ENCODE results near the gene LPAR3.

LPAR3 gene

DNA sequence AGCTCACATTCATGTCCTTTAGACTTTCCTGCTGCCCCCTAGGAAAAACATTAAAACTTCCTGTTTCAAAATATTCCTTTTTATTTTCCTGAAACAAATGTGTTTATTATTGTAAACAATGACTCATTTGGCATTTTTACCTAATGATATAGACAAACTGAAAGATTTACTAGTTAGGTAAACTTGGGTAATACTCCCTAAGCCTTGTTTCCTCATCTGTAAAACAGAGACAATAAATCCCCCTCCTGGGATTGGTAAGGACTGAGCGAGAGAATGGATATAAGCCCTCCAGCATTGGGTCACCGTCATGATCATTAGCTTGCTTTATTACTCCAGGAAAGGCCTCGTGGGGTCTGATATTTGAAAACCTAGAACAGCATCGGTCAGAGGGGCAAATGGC, 59.8 kb downstream of the LPAR3 start:
- ChIA-PET POLR2A (no interaction called here), CTCF (interaction anchor here (0.6 to 1.6 kb wide), 3 partner anchors 51 to 398 kb away, joined by 3 to 4 read pairs (median 3); no protein-coding TSS in a partner anchor)
- H3K4me1 ChIP-seq (ENCODE audit: control insufficient read depth, insufficient read depth, low read length): peaks cover 8% of the 10 kb centered on the region; the same call in 1 of the 2 replicates
- no peaks in the 10 kb centered on the region for H3K9me3 ChIP-seq (ENCODE audit: control insufficient read depth, insufficient read depth, low read depth, low read length)
- H3K4me3 ChIP-seq (ENCODE audit: low read depth, low read length): no peak overlapping the region
- no peak overlapping the region for H3K27ac ChIP-seq (ENCODE audit: extremely low read depth, low read depth, low read length)
- H3K36me3 ChIP-seq (ENCODE audit: control insufficient read depth in 2 of 2, insufficient read depth in 1 of 2, low read length in 2 of 2): no peaks in the 10 kb centered on the region
- TF ChIP-seq OSR2 (tag by site-specific recombination; IDR thresholded peaks at IDR 0.05) (peak; percentile 29; the same call in 1 of the 2 replicates), ZNF518A (tag by site-specific recombination; conservative IDR thresholded peaks at IDR 0.05; ENCODE audit: low read depth) (no peak), ZNF76 (tag by site-specific recombination; IDR thresholded peaks at IDR 0.05; ENCODE audit: borderline replicate concordance, low read depth) (no peak), ZNF692 (tag by site-specific recombination; IDR thresholded peaks at IDR 0.05) (no peak), ZNF549 (tag by site-specific recombination; IDR thresholded peaks at IDR 0.05) (no peak), OVOL3 (tag by site-specific recombination; IDR thresholded peaks at IDR 0.05) (no peak), ZNF391 (tag by site-specific recombination; IDR thresholded peaks at IDR 0.05; ENCODE audit: borderline replicate concordance, low read depth) (no peak), ZEB2 (tag by site-specific recombination; IDR thresholded peaks at IDR 0.05) (peak; percentile 47; the same call in 1 of the 2 replicates), ZNF184 (tag by site-specific recombination; IDR thresholded peaks at IDR 0.05) (peak; percentile 65; the same call in 1 of the 2 replicates), ZNF791 (tag by site-specific recombination; IDR thresholded peaks at IDR 0.05) (no peak), ZNF148 (tag by site-specific recombination; IDR thresholded peaks at IDR 0.05; ENCODE audit: borderline replicate concordance) (no peak), ZNF394 (tag by site-specific recombination; IDR thresholded peaks at IDR 0.05; ENCODE audit: borderline replicate concordance) (no peak), MYNN (tag by site-specific recombination; IDR thresholded peaks at IDR 0.05; ENCODE audit: borderline replicate concordance) (no peak), ZNF571 (tag by site-specific recombination; IDR thresholded peaks at IDR 0.05) (no peak), ZNF239 (tag by site-specific recombination; IDR thresholded peaks at IDR 0.05) (no peak), EGR2 (tag by site-specific recombination; IDR thresholded peaks at IDR 0.05; ENCODE audit: low read depth) (no peak), ZNF311 (tag by site-specific recombination; IDR thresholded peaks at IDR 0.05; ENCODE audit: borderline replicate concordance) (no peak), ZNF558 (tag by site-specific recombination; IDR thresholded peaks at IDR 0.05) (no peak), MZF1 (tag by site-specific recombination; IDR thresholded peaks at IDR 0.05; ENCODE audit: borderline replicate concordance) (peak; percentile 70; the same call in 1 of the 2 replicates), GLIS1 (tag by site-specific recombination; IDR thresholded peaks at IDR 0.05) (no peak), ZNF776 (tag by site-specific recombination; IDR thresholded peaks at IDR 0.05; ENCODE audit: borderline replicate concordance) (no peak), ZNF843 (tag by site-specific recombination; IDR thresholded peaks at IDR 0.05) (0 out of 2 replicates have a peak, but pooled peaks have one; percentile 34), ZNF596 (tag by site-specific recombination; IDR thresholded peaks at IDR 0.05) (no peak)
- TF ChIP-seq, protein P1, sequence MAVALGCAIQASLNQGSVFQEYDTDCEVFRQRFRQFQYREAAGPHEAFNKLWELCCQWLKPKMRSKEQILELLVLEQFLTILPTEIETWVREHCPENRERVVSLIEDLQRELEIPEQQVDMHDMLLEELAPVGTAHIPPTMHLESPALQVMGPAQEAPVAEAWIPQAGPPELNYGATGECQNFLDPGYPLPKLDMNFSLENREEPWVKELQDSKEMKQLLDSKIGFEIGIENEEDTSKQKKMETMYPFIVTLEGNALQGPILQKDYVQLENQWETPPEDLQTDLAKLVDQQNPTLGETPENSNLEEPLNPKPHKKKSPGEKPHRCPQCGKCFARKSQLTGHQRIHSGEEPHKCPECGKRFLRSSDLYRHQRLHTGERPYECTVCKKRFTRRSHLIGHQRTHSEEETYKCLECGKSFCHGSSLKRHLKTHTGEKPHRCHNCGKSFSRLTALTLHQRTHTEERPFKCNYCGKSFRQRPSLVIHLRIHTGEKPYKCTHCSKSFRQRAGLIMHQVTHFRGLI (tag by site-specific recombination; IDR thresholded peaks at IDR 0.05): no peak
- TF ChIP-seq, protein P2, sequence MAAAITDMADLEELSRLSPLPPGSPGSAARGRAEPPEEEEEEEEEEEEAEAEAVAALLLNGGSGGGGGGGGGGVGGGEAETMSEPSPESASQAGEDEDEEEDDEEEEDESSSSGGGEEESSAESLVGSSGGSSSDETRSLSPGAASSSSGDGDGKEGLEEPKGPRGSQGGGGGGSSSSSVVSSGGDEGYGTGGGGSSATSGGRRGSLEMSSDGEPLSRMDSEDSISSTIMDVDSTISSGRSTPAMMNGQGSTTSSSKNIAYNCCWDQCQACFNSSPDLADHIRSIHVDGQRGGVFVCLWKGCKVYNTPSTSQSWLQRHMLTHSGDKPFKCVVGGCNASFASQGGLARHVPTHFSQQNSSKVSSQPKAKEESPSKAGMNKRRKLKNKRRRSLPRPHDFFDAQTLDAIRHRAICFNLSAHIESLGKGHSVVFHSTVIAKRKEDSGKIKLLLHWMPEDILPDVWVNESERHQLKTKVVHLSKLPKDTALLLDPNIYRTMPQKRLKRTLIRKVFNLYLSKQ (tag by site-specific recombination; IDR thresholded peaks at IDR 0.05; ENCODE audit: borderline replicate concordance): no peak
